A549 (cell line): ENCODE data around the gene DUS2. TPM values are rescaled to one million over a fixed set of nuclear protein-coding genes. Genes with fewer than 3 reads are reported as not detected.

Experiments
- ATAC-seq, 2 experiments: fragments of 200-7000 bp in 1 of 2; fragments of >200 bp in 1 of 2; cut with Nextera tagmentation in 1 of 2; cut with Tn5 transposase in 1 of 2; 3 replicates each; pipeline versions ENCODE4 v1.8.0 to v1.9.1; 2018 to 2020; ENCODE audit warnings: mild to moderate bottlenecking in 1 of 2, moderate library complexity in 1 of 2
- CTCF ChIA-PET: fragments of 300-600 bp; sonication (Branson Sonifier 250); formaldehyde crosslinking; extraction: SDS; loops from one replicate; lab custom pipeline; 2021; ENCODE audit warnings: antibody characterized with exemption, inconsistent platforms; lab: Yijun Ruan, JAX
- POLR2A ChIA-PET: fragments of 350-600 bp; formaldehyde crosslinking; extraction: SDS; loops from one replicate; lab custom pipeline; 2021; ENCODE audit warnings: antibody characterized with exemption, inconsistent platforms; lab: Yijun Ruan, JAX
- DNase-seq, 2 experiments: peaks; one replicate each; pipeline versions ENCODE4 v3.0.0 to v3.0.0-alpha.2; 2011 to 2016; ENCODE audit warnings: low read depth in 1 of 2, low spot score in 1 of 2
- FAIRE-seq: peaks from 2 replicates; lab custom pipeline; 2011; peaks lifted over from hg19 to GRCh38; lab: Jason Lieb, UNC
- H3K27ac ChIP-seq, 2 experiments: fragments of >200 bp; sonication (Bioruptor Twin); formaldehyde crosslinking; 3 replicates each; pipeline ENCODE4 v1.5.1; 2016 to 2017
- H3K4me1 ChIP-seq: fragments of >200 bp; sonication (Bioruptor Twin); formaldehyde crosslinking; 3 replicates; pipeline ENCODE4 v1.6.1; 2016
- H3K4me2 ChIP-seq: fragments of >200 bp; sonication (Bioruptor Twin); formaldehyde crosslinking; 3 replicates; pipeline ENCODE4 v1.6.1; 2016
- H3K4me3 ChIP-seq: fragments of >200 bp; sonication (Bioruptor Twin); formaldehyde crosslinking; 3 replicates; pipeline ENCODE4 v1.5.1; 2016
- H3K9me3 ChIP-seq: fragments of >200 bp; sonication (Bioruptor Twin); formaldehyde crosslinking; 3 replicates; pipeline ENCODE4 v1.6.1; 2016
- CBX2 ChIP-seq: fragments of 200-600 bp; sonication (generic); IDR thresholded peaks from 2 replicates; pipeline ENCODE4 v1.6.1; 2016; ENCODE audit warnings: low read depth, mild to moderate bottlenecking, borderline replicate concordance
- CBX8 ChIP-seq: fragments of 200-600 bp; sonication (generic); IDR thresholded peaks from 2 replicates; pipeline ENCODE4 v1.6.1; 2016
- CHD2 ChIP-seq: fragments of 150-350 bp; IDR thresholded peaks from 2 replicates; pipeline ENCODE4 v1.6.1; 2014; ENCODE audit warnings: low read length; ENCODE audit not compliant: partially characterized antibody
- CHD4 ChIP-seq: fragments of 200-600 bp; sonication (generic); IDR thresholded peaks from 2 replicates; pipeline ENCODE4 v1.6.1; 2016; ENCODE audit warnings: antibody characterized with exemption, mild to moderate bottlenecking, borderline replicate concordance
- EHF ChIP-seq: fragments of 250-450 bp; sonication (Bioruptor Pico); IDR thresholded peaks from 2 replicates; pipeline ENCODE4 v1.5.0; 2020; ENCODE audit warnings: mild to moderate bottlenecking
- ESRRA ChIP-seq: fragments of 150-350 bp; IDR thresholded peaks from 2 replicates; pipeline ENCODE4 v1.6.1; 2014; ENCODE audit warnings: mild to moderate bottlenecking, low read length, borderline replicate concordance
- FOSB ChIP-seq: fragments of 250-450 bp; sonication (Bioruptor Pico); IDR thresholded peaks from 2 replicates; pipeline ENCODE4 v1.5.0; 2020; ENCODE audit warnings: mild to moderate bottlenecking, moderate library complexity
- FOSL2 ChIP-seq, 2 experiments: fragments of 450-650 bp in 1 of 2; fragments of >200 bp in 1 of 2; sonication (Bioruptor Twin) in 1 of 2; formaldehyde crosslinking; IDR thresholded peaks; 2 replicates each; pipeline versions ENCODE4 v1.5.0 to v1.6.1; 2016 to 2020; ENCODE audit warnings: mild to moderate bottlenecking in 1 of 2, moderate library complexity in 1 of 2
- FOXS1 ChIP-seq: fragments of 250-450 bp; sonication (Bioruptor Pico); IDR thresholded peaks from 2 replicates; pipeline ENCODE4 v1.5.0; 2020; ENCODE audit warnings: mild to moderate bottlenecking, moderate library complexity
- HOXB13 ChIP-seq: fragments of 250-450 bp; sonication (Bioruptor Pico); IDR thresholded peaks from 2 replicates; pipeline ENCODE4 v1.5.0; 2020; ENCODE audit warnings: low read depth, mild to moderate bottlenecking, moderate library complexity
- HOXB5 ChIP-seq: fragments of 250-450 bp; sonication (Bioruptor Pico); IDR thresholded peaks from 2 replicates; pipeline ENCODE4 v1.5.0; 2020; ENCODE audit warnings: mild to moderate bottlenecking, moderate library complexity
- JUN ChIP-seq, 2 experiments: fragments of >200 bp; sonication (Bioruptor Twin); formaldehyde crosslinking; IDR thresholded peaks; 2 replicates in 1 of 2; 3 replicates in 1 of 2; pipeline ENCODE4 v1.6.1; 2016 to 2017
- KDM1A ChIP-seq: fragments of 200-600 bp; sonication (generic); IDR thresholded peaks from 2 replicates; pipeline ENCODE4 v1.6.1; 2016; ENCODE audit warnings: low read depth, mild to moderate bottlenecking
- KDM5A ChIP-seq: fragments of 200-600 bp; sonication (generic); IDR thresholded peaks from 2 replicates; pipeline ENCODE4 v1.6.1; 2016; ENCODE audit warnings: antibody characterized with exemption, mild to moderate bottlenecking
- MAFK ChIP-seq: fragments of 450-650 bp; IDR thresholded peaks from 2 replicates; pipeline ENCODE4 v1.6.1; 2014; ENCODE audit not compliant: partially characterized antibody
- MYC ChIP-seq: IDR thresholded peaks from 2 replicates; pipeline ENCODE4 v1.6.1; 2012; ENCODE audit warnings: mild to moderate bottlenecking, inconsistent platforms, low read length, improper control_type of control experiment, borderline replicate concordance
- NFE2L2 ChIP-seq: fragments of 150-350 bp; conservative IDR thresholded peaks from 2 replicates; pipeline ENCODE4 v1.6.1; 2014; ENCODE audit warnings: low read length
- NPAS2 ChIP-seq: fragments of 250-450 bp; sonication (Bioruptor Pico); IDR thresholded peaks from 2 replicates; pipeline ENCODE4 v1.8.0; 2022; ENCODE audit warnings: mild to moderate bottlenecking, moderate library complexity, borderline replicate concordance
- NR3C1 ChIP-seq: fragments of >200 bp; sonication (Bioruptor Twin); formaldehyde crosslinking; IDR thresholded peaks from 3 replicates; pipeline ENCODE4 v1.6.1; 2017
- POLR2A ChIP-seq: IDR thresholded peaks from 2 replicates; pipeline ENCODE4 v1.6.1; 2012; ENCODE audit warnings: mild to moderate bottlenecking, low read length
- RAD21 ChIP-seq, 2 experiments: fragments of >200 bp in 1 of 2; sonication (Bioruptor Twin) in 1 of 2; formaldehyde crosslinking in 1 of 2; IDR thresholded peaks in 1 of 2; conservative IDR thresholded peaks in 1 of 2; 2 replicates in 1 of 2; 3 replicates in 1 of 2; pipeline ENCODE4 v1.6.1; 2012 to 2018; ENCODE audit warnings: inconsistent platforms in 1 of 2
- RARB ChIP-seq: fragments of 250-450 bp; sonication (Bioruptor Pico); IDR thresholded peaks from 2 replicates; pipeline ENCODE4 v1.8.0; 2021; ENCODE audit warnings: mild to moderate bottlenecking, moderate library complexity
- RCOR1 ChIP-seq: fragments of 150-350 bp; IDR thresholded peaks from 2 replicates; pipeline ENCODE4 v1.6.1; 2014; ENCODE audit warnings: antibody characterized with exemption, low read length, low read depth
- SMC3 ChIP-seq: fragments of >200 bp; sonication (Bioruptor Twin); formaldehyde crosslinking; IDR thresholded peaks from 3 replicates; pipeline ENCODE4 v1.6.1; 2018; ENCODE audit warnings: inconsistent platforms
- TP53 ChIP-seq: fragments of 250-450 bp; sonication (Bioruptor Pico); IDR thresholded peaks from 2 replicates; pipeline ENCODE4 v1.5.0; 2021; ENCODE audit warnings: mild to moderate bottlenecking, moderate library complexity
- WGBS: methylation state at CpG from one replicate; pipeline ENCODE4 v1.1.6; 2017; ENCODE audit errors: missing lambda C conversion rate; 5-methylcytosine and 5-hydroxymethylcytosine counted together
- polyA minus RNA-seq: library from RNA; depleted of rRNA, polyadenylated mRNA; stranded (reverse); fragments of >200 nt; gene quantifications from 2 replicates; pipeline ENCODE4 v1.2.3, GENCODE V29; 2011; rRNA and poly(A)+ RNA removed
- polyA plus RNA-seq, 4 experiments: library from polyadenylated mRNA; depleted of rRNA in 3 of 4; stranded (reverse); fragments of >200 nt; fragmentation: RNase III in 1 of 4; extraction: RNeasy Plus Mini Kit Qiagen cat#74134 plus additional on column Dnase treatment in 1 of 4; gene quantifications; 2 replicates in 3 of 4; 3 replicates in 1 of 4; pipeline ENCODE4 v1.2.3, GENCODE V29; 2011 to 2017
- TF ChIP-seq, protein P1 (sequence below): fragments of 250-450 bp; sonication (Bioruptor Pico); IDR thresholded peaks from 2 replicates; pipeline ENCODE4 v1.5.0; 2020; ENCODE audit warnings: low read depth, mild to moderate bottlenecking, moderate library complexity
- TF ChIP-seq, protein P2 (sequence below): fragments of 200-600 bp; sonication (generic); IDR thresholded peaks from 2 replicates; pipeline ENCODE4 v1.6.1; 2016; ENCODE audit warnings: antibody characterized with exemption, mild to moderate bottlenecking, moderate library complexity
- TF ChIP-seq, protein P3 (sequence below): fragments of >200 bp; sonication (Bioruptor Twin); formaldehyde crosslinking; IDR thresholded peaks from 3 replicates; pipeline ENCODE4 v1.6.1; 2016
- TF ChIP-seq, protein P4 (sequence below): fragments of >200 bp; sonication (Bioruptor Twin); formaldehyde crosslinking; IDR thresholded peaks from 3 replicates; pipeline ENCODE4 v1.5.1; 2016
- TF ChIP-seq, protein P5 (sequence below): fragments of 450-650 bp; IDR thresholded peaks from 2 replicates; pipeline ENCODE4 v1.6.1; 2014; ENCODE audit warnings: antibody characterized with exemption

The DUS2 gene
- 20.7 and 21.5 TPM in 2 replicates for polyA plus RNA-seq (2011; rRNA removed)
- 18.5 TPM in 2 replicates for polyA plus RNA-seq (2012; cell fraction: cytosol; rRNA removed)
- polyA plus RNA-seq (2012; cell fraction: nucleus; rRNA removed): 39.7 and 49.4 TPM in 2 replicates
- 20.8 to 22.8 TPM (median 21.7 TPM) in 3 replicates for polyA plus RNA-seq (2017; fragmentation: RNase III; extraction: RNeasy Plus Mini Kit Qiagen cat#74134 plus additional on column Dnase treatment)
- 28.6 and 34.6 TPM in 2 replicates for polyA minus RNA-seq

DNA sequence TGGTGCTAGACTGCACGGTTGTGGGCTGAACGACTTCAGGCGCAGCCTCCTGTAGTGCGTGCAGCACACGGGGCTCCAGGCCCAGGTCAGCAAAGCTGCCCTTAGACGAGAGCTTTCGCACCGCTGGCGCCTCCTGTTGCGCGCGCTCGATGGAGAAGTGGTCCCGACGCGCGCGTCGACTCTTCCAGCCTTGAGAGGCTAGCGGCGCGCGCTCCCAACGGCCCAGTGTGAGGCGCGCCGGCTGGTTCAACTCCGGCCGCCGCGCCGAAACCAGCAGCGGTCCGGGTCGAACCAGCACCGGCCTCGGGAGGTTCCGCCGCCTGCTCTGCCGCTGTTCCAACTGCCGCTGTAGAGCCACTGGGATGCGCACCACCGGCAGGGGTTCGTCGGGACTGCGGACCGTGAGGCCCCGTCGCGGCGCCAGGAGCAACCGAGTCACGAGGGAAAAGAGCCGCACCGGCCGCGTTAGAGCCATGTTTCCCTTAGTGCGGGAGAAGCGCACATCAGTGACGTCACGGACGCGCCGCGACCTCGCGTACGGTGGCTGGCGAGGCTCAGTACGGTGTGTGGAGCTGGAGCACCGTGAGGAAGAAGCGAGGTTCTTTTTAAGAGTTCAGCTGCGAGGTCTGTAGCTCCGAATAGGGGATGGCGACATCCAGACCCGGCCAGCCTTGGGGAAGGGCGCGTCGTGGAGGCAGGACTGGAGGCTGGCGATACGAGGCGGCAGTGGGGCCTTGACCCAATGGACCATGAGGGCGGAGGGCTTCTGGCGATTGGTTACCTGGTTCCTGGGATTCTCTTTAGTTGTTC is at the start of gene DUS2, which contains the start of gene DDX28:
DUS2 (plus strand) TSS at position 557 of the 810 bp plus-strand sequence. CDS start 14,740 bp downstream, outside the sequence.
DDX28 (minus strand) TSS at position 505 of the 810 bp plus-strand sequence; CDS start at position 475, 30 bp downstream.
- peak within 1 kb of the TSS; percentile 99 for H3K4me3 ChIP-seq
- DNase-seq (peak; percentile 73 to 95), FAIRE-seq (no peak), ATAC-seq (peak; percentile 90 to 94)
- H3K4me2 ChIP-seq: peak within 1 kb of the TSS; percentile 100
- H3K4me1 ChIP-seq: peaks cover 19% of the 10 kb centered on the region
- peak within 1 kb of the TSS; percentile 92 to 98 for H3K27ac ChIP-seq
- ChIA-PET POLR2A (interaction anchor here (1.0 to 2.4 kb wide), 6 partner anchors 11 to 216 kb away, joined by 3 to 9 read pairs (median 6); partner anchors contain the start of genes NFATC3, RANBP10 and TSNAXIP1), CTCF (interaction anchor here (0.6 to 3.6 kb wide), 6 partner anchors 9 to 62 kb away, joined by 3 to 18 read pairs (median 3); partner anchors contain the start of genes DPEP2 and NFATC3)
- no peaks in the 10 kb centered on the region for H3K9me3 ChIP-seq
- under 1% methylated on average over 35 of the region's 84 CpGs for WGBS
- TF ChIP-seq TP53 (CRISPR knock-in tag) (no peak), FOSL2 (IDR thresholded peaks at IDR 0.05) (no peak), FOSL2 (CRISPR knock-in tag; IDR thresholded peaks at IDR 0.05) (peak; percentile 36; the same call in 1 of the 2 replicates), KDM5A (peak; percentile 97), SMC3 (no peak), NR3C1 (no peak), HOXB13 (CRISPR knock-in tag) (no peak), RCOR1 (no peak), CBX8 (no peak), ESRRA (no peak), EHF (CRISPR knock-in tag) (no peak), MAFK (peak; percentile 5), NFE2L2 (no peak), FOXS1 (no peak), MYC (peak; percentile 89), POLR2A (peak; percentile 86), CBX2 (no peak), FOSB (CRISPR knock-in tag) (no peak), NPAS2 (no peak), RAD21 (conservative IDR thresholded peaks at IDR 0.05 in 1 of 2, IDR thresholded peaks at IDR 0.05 in 1 of 2) (no peak), KDM1A (no peak), HOXB5 (no peak), CHD4 (no peak), RARB (CRISPR knock-in tag) (no peak), JUN (IDR thresholded peaks at IDR 0.05) (peak in 1 of 2 experiments; percentile 93; a peak in 4 of 5 replicates), CHD2 (no peak)
- TF ChIP-seq, protein P1, sequence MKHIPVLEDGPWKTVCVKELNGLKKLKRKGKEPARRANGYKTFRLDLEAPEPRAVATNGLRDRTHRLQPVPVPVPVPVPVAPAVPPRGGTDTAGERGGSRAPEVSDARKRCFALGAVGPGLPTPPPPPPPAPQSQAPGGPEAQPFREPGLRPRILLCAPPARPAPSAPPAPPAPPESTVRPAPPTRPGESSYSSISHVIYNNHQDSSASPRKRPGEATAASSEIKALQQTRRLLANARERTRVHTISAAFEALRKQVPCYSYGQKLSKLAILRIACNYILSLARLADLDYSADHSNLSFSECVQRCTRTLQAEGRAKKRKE (CRISPR knock-in tag): no peak
- TF ChIP-seq, protein P2, sequence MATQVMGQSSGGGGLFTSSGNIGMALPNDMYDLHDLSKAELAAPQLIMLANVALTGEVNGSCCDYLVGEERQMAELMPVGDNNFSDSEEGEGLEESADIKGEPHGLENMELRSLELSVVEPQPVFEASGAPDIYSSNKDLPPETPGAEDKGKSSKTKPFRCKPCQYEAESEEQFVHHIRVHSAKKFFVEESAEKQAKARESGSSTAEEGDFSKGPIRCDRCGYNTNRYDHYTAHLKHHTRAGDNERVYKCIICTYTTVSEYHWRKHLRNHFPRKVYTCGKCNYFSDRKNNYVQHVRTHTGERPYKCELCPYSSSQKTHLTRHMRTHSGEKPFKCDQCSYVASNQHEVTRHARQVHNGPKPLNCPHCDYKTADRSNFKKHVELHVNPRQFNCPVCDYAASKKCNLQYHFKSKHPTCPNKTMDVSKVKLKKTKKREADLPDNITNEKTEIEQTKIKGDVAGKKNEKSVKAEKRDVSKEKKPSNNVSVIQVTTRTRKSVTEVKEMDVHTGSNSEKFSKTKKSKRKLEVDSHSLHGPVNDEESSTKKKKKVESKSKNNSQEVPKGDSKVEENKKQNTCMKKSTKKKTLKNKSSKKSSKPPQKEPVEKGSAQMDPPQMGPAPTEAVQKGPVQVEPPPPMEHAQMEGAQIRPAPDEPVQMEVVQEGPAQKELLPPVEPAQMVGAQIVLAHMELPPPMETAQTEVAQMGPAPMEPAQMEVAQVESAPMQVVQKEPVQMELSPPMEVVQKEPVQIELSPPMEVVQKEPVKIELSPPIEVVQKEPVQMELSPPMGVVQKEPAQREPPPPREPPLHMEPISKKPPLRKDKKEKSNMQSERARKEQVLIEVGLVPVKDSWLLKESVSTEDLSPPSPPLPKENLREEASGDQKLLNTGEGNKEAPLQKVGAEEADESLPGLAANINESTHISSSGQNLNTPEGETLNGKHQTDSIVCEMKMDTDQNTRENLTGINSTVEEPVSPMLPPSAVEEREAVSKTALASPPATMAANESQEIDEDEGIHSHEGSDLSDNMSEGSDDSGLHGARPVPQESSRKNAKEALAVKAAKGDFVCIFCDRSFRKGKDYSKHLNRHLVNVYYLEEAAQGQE: peak; percentile 45; the same call in 1 of the 2 replicates
- TF ChIP-seq, protein P3, sequence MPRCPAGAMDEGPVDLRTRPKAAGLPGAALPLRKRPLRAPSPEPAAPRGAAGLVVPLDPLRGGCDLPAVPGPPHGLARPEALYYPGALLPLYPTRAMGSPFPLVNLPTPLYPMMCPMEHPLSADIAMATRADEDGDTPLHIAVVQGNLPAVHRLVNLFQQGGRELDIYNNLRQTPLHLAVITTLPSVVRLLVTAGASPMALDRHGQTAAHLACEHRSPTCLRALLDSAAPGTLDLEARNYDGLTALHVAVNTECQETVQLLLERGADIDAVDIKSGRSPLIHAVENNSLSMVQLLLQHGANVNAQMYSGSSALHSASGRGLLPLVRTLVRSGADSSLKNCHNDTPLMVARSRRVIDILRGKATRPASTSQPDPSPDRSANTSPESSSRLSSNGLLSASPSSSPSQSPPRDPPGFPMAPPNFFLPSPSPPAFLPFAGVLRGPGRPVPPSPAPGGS: peak; percentile 69; the same call in 2 of the 3 replicates
- TF ChIP-seq, protein P4, sequence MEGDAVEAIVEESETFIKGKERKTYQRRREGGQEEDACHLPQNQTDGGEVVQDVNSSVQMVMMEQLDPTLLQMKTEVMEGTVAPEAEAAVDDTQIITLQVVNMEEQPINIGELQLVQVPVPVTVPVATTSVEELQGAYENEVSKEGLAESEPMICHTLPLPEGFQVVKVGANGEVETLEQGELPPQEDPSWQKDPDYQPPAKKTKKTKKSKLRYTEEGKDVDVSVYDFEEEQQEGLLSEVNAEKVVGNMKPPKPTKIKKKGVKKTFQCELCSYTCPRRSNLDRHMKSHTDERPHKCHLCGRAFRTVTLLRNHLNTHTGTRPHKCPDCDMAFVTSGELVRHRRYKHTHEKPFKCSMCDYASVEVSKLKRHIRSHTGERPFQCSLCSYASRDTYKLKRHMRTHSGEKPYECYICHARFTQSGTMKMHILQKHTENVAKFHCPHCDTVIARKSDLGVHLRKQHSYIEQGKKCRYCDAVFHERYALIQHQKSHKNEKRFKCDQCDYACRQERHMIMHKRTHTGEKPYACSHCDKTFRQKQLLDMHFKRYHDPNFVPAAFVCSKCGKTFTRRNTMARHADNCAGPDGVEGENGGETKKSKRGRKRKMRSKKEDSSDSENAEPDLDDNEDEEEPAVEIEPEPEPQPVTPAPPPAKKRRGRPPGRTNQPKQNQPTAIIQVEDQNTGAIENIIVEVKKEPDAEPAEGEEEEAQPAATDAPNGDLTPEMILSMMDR: no peak
- TF ChIP-seq, protein P5, sequence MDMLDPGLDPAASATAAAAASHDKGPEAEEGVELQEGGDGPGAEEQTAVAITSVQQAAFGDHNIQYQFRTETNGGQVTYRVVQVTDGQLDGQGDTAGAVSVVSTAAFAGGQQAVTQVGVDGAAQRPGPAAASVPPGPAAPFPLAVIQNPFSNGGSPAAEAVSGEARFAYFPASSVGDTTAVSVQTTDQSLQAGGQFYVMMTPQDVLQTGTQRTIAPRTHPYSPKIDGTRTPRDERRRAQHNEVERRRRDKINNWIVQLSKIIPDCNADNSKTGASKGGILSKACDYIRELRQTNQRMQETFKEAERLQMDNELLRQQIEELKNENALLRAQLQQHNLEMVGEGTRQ: 0 out of 2 replicates have a peak, but pooled peaks have one; percentile 26
